CD8-positive, alpha-beta memory T cell (primary cell): ENCODE results near the gene TRIM2. TPM values are rescaled to one million over a fixed set of nuclear protein-coding genes. Genes with fewer than 3 reads are reported as not detected.
"Not testable (repeated sequence)": the region's sequence is repeated elsewhere in the genome, so short reads cannot be mapped to it uniquely, and the experiment has no call there.

Source experiments
- CTCF ChIA-PET: fragments of 350-600 bp; sonication (Branson Sonifier 250); formaldehyde crosslinking; loops from one replicate; lab custom pipeline; 2021; ENCODE audit warnings: antibody characterized with exemption; lab: Charles Lee
- POLR2A ChIA-PET: fragments of 350-600 bp; sonication (Branson Sonifier 250); formaldehyde crosslinking; loops from one replicate; lab custom pipeline; 2021; ENCODE audit warnings: antibody characterized with exemption; lab: Charles Lee
- DNase-seq, 5 donors: peaks; one replicate each; pipeline versions ENCODE4 v3.0.0 to v3.0.0-alpha.2; 2020 to 2022; ENCODE audit warnings: mixed read lengths in 1 of 5
- H3K27ac ChIP-seq: one replicate; pipeline ENCODE4 v1.7.0; 2013; ENCODE audit warnings: low read depth, mild to moderate bottlenecking, low read length, moderate library complexity
- H3K27me3 ChIP-seq: 2 replicates; pipeline ENCODE4 v1.7.0; 2013; ENCODE audit warnings: low read length, mild to moderate bottlenecking; ENCODE audit not compliant: insufficient read depth, poor library complexity, severe bottlenecking
- H3K36me3 ChIP-seq: 2 replicates; pipeline ENCODE4 v1.7.0; 2013; ENCODE audit warnings: mild to moderate bottlenecking, low read length, moderate library complexity; ENCODE audit not compliant: insufficient read depth
- H3K4me1 ChIP-seq: 2 replicates; pipeline ENCODE4 v1.7.0; 2013; ENCODE audit warnings: mild to moderate bottlenecking, low read length, moderate library complexity; ENCODE audit not compliant: insufficient read depth
- H3K4me3 ChIP-seq: 2 replicates; pipeline ENCODE4 v1.7.0; 2013; ENCODE audit warnings: mild to moderate bottlenecking, low read length
- H3K9me3 ChIP-seq: 2 replicates; pipeline ENCODE4 v1.7.0; 2013; ENCODE audit warnings: mild to moderate bottlenecking, low read length
- H3K27ac Mint-ChIP-seq, 8 donors: one replicate each; pipeline ENCODE4 v1.8.0; 2020 to 2021; ENCODE audit warnings: mixed read lengths in 8 of 8, mild to moderate bottlenecking in 6 of 8, inconsistent platforms in 3 of 8, moderate library complexity in 3 of 8
- H3K27me3 Mint-ChIP-seq, 2 donors: one replicate each; pipeline ENCODE4 v1.8.0; 2020 to 2021; ENCODE audit warnings: mixed read lengths in 2 of 2, mild to moderate bottlenecking in 1 of 2, moderate library complexity in 1 of 2
- H3K36me3 Mint-ChIP-seq, 3 donors: one replicate each; pipeline ENCODE4 v1.8.0; 2020 to 2021; ENCODE audit warnings: mixed read lengths in 3 of 3, inconsistent platforms in 1 of 3, mild to moderate bottlenecking in 1 of 3
- H3K4me1 Mint-ChIP-seq, 3 donors: one replicate each; pipeline ENCODE4 v1.8.0; 2020 to 2021; ENCODE audit warnings: mixed read lengths in 3 of 3, inconsistent platforms in 1 of 3, mild to moderate bottlenecking in 1 of 3
- H3K4me3 Mint-ChIP-seq, 7 donors: one replicate each; pipeline ENCODE4 v1.8.0; 2020 to 2021; ENCODE audit warnings: mixed read lengths in 7 of 7, mild to moderate bottlenecking in 6 of 7, moderate library complexity in 4 of 7, inconsistent platforms in 2 of 7
- H3K9me3 Mint-ChIP-seq, 5 donors: one replicate each; pipeline ENCODE4 v1.8.0; 2020 to 2022; ENCODE audit warnings: mixed read lengths in 5 of 5, mild to moderate bottlenecking in 3 of 5, moderate library complexity in 2 of 5, inconsistent platforms in 1 of 5
- polyA plus RNA-seq: library from polyadenylated mRNA; unstranded; fragments of 300-500 nt; fragmentation: Illumina TruSeq; gene quantifications from one replicate; pipeline ENCODE4 v1.2.3, GENCODE V29; 2021
- total RNA-seq, 2 experiments: library from RNA; stranded (reverse); gene quantifications; one replicate each; pipeline ENCODE4 v1.2.3, GENCODE V29; 2021

TRIM2 gene
- total and polyA plus RNA-seq, 3 experiments from 2014 or later: 0.24 to 1.5 (median 0.29) TPM

- POLR2A ChIA-PET: not testable (repeated sequence)
- H3K27me3 Mint-ChIP-seq: peaks cover 19 to 57% of the 10 kb centered on the region in 2 donors
Measured at GRCh38 chr4:153165236-153165635, 39.0 kb upstream of the TRIM2 start.

GRCh38 chr4:153166716-153167501 lies 37.3 kb upstream of the TRIM2 start:
- peaks cover 0 to 9% (median 0%) of the 10 kb centered on the region in 3 donors for H3K36me3 Mint-ChIP-seq
- Histone ChIP-seq H3K27me3 (no peaks in the 10 kb centered on the region), H3K36me3 (no peaks in the 10 kb centered on the region), H3K27ac (no peak overlapping the region), H3K9me3 (no peaks in the 10 kb centered on the region), H3K4me1 (no peaks in the 10 kb centered on the region), H3K4me3 (no peak overlapping the region)
- DNase-seq: no peak
- H3K4me1 Mint-ChIP-seq: no peaks in the 10 kb centered on the region
- ChIA-PET CTCF (no interaction called here), POLR2A (no interaction called here)
- H3K27ac Mint-ChIP-seq: peak overlapping the region in 1 of 8 donors; percentile 17
- no peak overlapping the region for H3K4me3 Mint-ChIP-seq
- H3K27me3 Mint-ChIP-seq: peaks cover 19 to 56% of the 10 kb centered on the region in 2 donors
- peaks cover 0 to 2% (median 0%) of the 10 kb centered on the region in 5 donors for H3K9me3 Mint-ChIP-seq

More at GRCh38 chr4:153165236-153165635, 39.0 kb upstream of the TRIM2 start:
- H3K27ac Mint-ChIP-seq, H3K4me1 Mint-ChIP-seq, H3K36me3 Mint-ChIP-seq, H3K4me3 Mint-ChIP-seq, CTCF ChIA-PET, H3K4me1 ChIP-seq, H3K36me3 ChIP-seq, H3K9me3 ChIP-seq, H3K4me3 ChIP-seq, H3K27me3 ChIP-seq, H3K27ac ChIP-seq, H3K9me3 Mint-ChIP-seq, DNase-seq: not testable (repeated sequence)

DNA sequence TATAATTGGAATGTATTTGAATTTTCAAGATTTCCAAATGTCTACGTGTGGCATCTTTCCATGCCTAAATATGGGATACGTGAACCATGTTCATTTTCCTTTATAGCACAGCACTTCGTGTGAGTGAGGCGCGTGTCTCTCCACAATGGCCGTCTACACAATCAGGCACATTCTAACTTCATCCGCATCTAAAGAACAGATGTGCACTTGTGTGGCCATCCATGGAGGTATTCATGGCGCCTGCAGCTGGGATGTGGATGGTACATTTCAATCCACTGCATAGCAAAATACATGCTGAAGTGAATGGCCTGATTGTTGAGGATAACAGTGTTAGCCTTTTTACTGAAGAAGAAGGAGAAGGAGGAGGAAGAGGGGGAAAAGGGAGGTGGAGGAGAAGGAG lies 34.5 kb upstream of the TRIM2 start:
- POLR2A ChIA-PET: no interaction called here
- Histone ChIP-seq H3K36me3 (no peaks in the 10 kb centered on the region), H3K4me1 (no peaks in the 10 kb centered on the region), H3K27ac (no peak overlapping the region), H3K27me3 (no peaks in the 10 kb centered on the region), H3K9me3 (no peaks in the 10 kb centered on the region), H3K4me3 (no peak overlapping the region)
- Mint-ChIP-seq H3K27me3 (peaks cover 19 to 49% of the 10 kb centered on the region in 2 donors), H3K27ac (no peak overlapping the region), H3K4me1 (no peaks in the 10 kb centered on the region), H3K4me3 (no peak overlapping the region), H3K36me3 (peaks cover 0 to 9% (median 0%) of the 10 kb centered on the region in 3 donors), H3K9me3 (peaks cover 0 to 2% (median 0%) of the 10 kb centered on the region in 5 donors)
- CTCF ChIA-PET: interaction anchor here (1.2 kb wide), 1 partner anchor 42 kb away, joined by 3 read pairs; no protein-coding TSS in a partner anchor
- no peak for DNase-seq

- no peaks in the 10 kb centered on the region for H3K36me3 ChIP-seq
- H3K27ac ChIP-seq: no peak overlapping the region
- no peak overlapping the region for H3K4me3 Mint-ChIP-seq
- no peak overlapping the region for H3K27ac Mint-ChIP-seq
- peaks cover 0 to 9% (median 0%) of the 10 kb centered on the region in 3 donors for H3K36me3 Mint-ChIP-seq
- ChIA-PET CTCF (interaction anchor here (0.6 to 1.2 kb wide), 4 partner anchors 13 to 111 kb away, joined by 3 read pairs; no protein-coding TSS in a partner anchor), POLR2A (no interaction called here)
- H3K27me3 Mint-ChIP-seq: peaks cover 21 to 45% of the 10 kb centered on the region in 2 donors
- no peaks in the 10 kb centered on the region for H3K9me3 ChIP-seq
- no peaks in the 10 kb centered on the region for H3K4me1 Mint-ChIP-seq
- no peak overlapping the region for H3K4me3 ChIP-seq
- DNase-seq: no peak
- no peaks in the 10 kb centered on the region for H3K27me3 ChIP-seq
- H3K9me3 Mint-ChIP-seq: no peaks in the 10 kb centered on the region
- no peaks in the 10 kb centered on the region for H3K4me1 ChIP-seq
Measured at GRCh38 chr4:153170407-153170806, 33.8 kb upstream of the TRIM2 start.

DNA sequence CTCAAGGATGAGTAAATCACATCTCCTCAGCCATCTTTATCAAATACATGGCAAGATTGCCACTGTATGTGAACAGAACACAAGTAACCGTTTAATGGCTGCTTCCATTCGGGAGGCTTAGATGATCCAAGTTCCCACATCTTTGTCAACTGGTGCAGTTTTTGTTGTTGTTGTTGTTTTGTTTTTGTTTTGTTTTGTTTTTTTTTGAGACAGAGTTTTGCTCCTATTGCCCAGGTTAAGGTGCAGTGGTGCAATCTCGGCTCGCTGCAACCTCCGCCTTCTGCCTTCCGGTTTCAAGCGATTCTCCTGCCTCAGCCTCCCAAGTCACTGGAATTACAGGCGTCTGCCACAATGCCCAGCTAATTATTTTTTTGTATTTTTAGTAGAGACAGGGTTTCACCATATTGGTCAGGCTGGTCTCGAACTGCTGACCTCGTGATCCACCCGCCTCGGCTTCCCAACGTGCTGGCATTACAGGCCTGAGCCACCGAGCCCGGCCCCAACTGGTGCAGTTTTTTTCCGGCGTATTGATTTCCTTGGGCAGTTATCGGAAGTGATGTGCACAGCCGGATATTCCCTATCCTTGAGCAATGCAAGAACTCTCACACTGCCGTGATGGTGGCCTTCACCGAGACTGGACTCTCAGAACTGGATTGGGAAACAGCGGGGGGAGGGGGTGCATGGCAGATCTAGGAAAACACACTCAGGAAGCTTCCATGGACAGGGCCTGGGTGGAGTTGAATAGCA lies 29.2 kb upstream of the TRIM2 start:
- no peak for DNase-seq
- H3K27ac ChIP-seq: no peak overlapping the region
- CTCF ChIA-PET: no interaction called here
- no peaks in the 10 kb centered on the region for H3K4me1 ChIP-seq
- Mint-ChIP-seq H3K27ac (no peak overlapping the region), H3K4me3 (no peak overlapping the region), H3K4me1 (no peaks in the 10 kb centered on the region), H3K36me3 (no peaks in the 10 kb centered on the region), H3K9me3 (no peaks in the 10 kb centered on the region), H3K27me3 (peaks cover 9 to 14% of the 10 kb centered on the region in 2 donors)
- no peak overlapping the region for H3K4me3 ChIP-seq
- H3K36me3 ChIP-seq: no peaks in the 10 kb centered on the region
- H3K27me3 ChIP-seq: no peaks in the 10 kb centered on the region
- H3K9me3 ChIP-seq: no peaks in the 10 kb centered on the region
- POLR2A ChIA-PET: no interaction called here

- H3K36me3 ChIP-seq: no peaks in the 10 kb centered on the region
- DNase-seq: no peak
- H3K27me3 ChIP-seq: no peaks in the 10 kb centered on the region
- H3K9me3 ChIP-seq: no peaks in the 10 kb centered on the region
- no peak overlapping the region for H3K4me3 ChIP-seq
- H3K4me1 Mint-ChIP-seq: no peaks in the 10 kb centered on the region
- H3K27ac ChIP-seq: no peak overlapping the region
- H3K36me3 Mint-ChIP-seq: no peaks in the 10 kb centered on the region
- H3K27ac Mint-ChIP-seq: no peak overlapping the region
- POLR2A ChIA-PET: no interaction called here
- no peaks in the 10 kb centered on the region for H3K4me1 ChIP-seq
- peaks cover 4 to 9% of the 10 kb centered on the region in 2 donors for H3K27me3 Mint-ChIP-seq
- CTCF ChIA-PET: no interaction called here
- H3K4me3 Mint-ChIP-seq: no peak overlapping the region
- no peaks in the 10 kb centered on the region for H3K9me3 Mint-ChIP-seq
Measured at GRCh38 chr4:153176938-153177337, 27.3 kb upstream of the TRIM2 start.

- CTCF ChIA-PET: no interaction called here
- Histone ChIP-seq H3K9me3 (no peaks in the 10 kb centered on the region), H3K36me3 (no peaks in the 10 kb centered on the region), H3K27ac (no peak overlapping the region), H3K4me1 (no peaks in the 10 kb centered on the region), H3K4me3 (no peak overlapping the region), H3K27me3 (no peaks in the 10 kb centered on the region)
- Mint-ChIP-seq H3K4me1 (no peaks in the 10 kb centered on the region), H3K4me3 (no peak overlapping the region), H3K36me3 (peaks cover 0 to 2% (median 0%) of the 10 kb centered on the region in 3 donors), H3K27ac (peak overlapping the region in 1 of 8 donors; percentile 67), H3K9me3 (no peaks in the 10 kb centered on the region), H3K27me3 (peaks cover 0 to 4% of the 10 kb centered on the region in 2 donors)
- POLR2A ChIA-PET: no interaction called here
- DNase-seq: no peak
Measured at GRCh38 chr4:153177841-153178240, 26.4 kb upstream of the TRIM2 start.

- DNase-seq: no peak
- Histone ChIP-seq H3K9me3 (no peaks in the 10 kb centered on the region), H3K36me3 (no peaks in the 10 kb centered on the region), H3K27ac (no peak overlapping the region), H3K4me1 (no peaks in the 10 kb centered on the region), H3K4me3 (no peak overlapping the region), H3K27me3 (no peaks in the 10 kb centered on the region)
- ChIA-PET POLR2A (no interaction called here), CTCF (no interaction called here)
- H3K27me3 Mint-ChIP-seq: peaks cover 0 to 3% of the 10 kb centered on the region in 2 donors
- peaks cover 0 to 2% (median 0%) of the 10 kb centered on the region in 3 donors for H3K36me3 Mint-ChIP-seq
- no peak overlapping the region for H3K4me3 Mint-ChIP-seq
- no peaks in the 10 kb centered on the region for H3K9me3 Mint-ChIP-seq
- H3K27ac Mint-ChIP-seq: no peak overlapping the region
- no peaks in the 10 kb centered on the region for H3K4me1 Mint-ChIP-seq
Measured at GRCh38 chr4:153179100-153179499, 25.1 kb upstream of the TRIM2 start.
